Measurements from ENCODE around the gene SPTLC1.

DNA sequence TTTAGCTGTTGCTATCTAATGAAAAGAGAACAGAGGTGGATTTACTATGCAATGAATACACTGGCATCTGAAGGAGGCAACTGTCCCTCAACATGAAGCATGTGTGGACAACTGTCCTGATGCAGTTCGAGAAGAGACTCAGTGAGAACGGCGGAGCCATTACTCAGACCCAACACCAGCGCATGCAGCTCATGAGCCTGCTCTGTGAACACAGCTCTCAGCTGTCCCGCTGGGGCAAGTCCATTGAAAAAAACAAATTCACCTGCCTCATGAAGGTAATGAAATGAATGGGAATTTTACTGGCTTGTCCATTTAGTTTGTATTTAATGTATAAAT lies 78.8 kb downstream of the SPTLC1 start:
- TF ChIP-seq TAF1 (IDR thresholded peaks at IDR 0.05; ENCODE audit: borderline replicate concordance, low read depth, low read length), result no peak
- TF ChIP-seq POLR2A (IDR thresholded peaks at IDR 0.05; ENCODE audit: low read depth, low read length), result no peak
- TF ChIP-seq POLR2AphosphoS5 (IDR thresholded peaks at IDR 0.05; ENCODE audit: low read depth, low read length), result no peak
